Heart left ventricle (tissue), 16 donors: ENCODE data around the gene TFEB. TPM values are rescaled to one million over a fixed set of nuclear protein-coding genes. Genes with fewer than 3 reads are reported as not detected.
A peak's percentile ranks its signal among the peaks of the same experiment; 100 is the strongest.

Experiments used
- ATAC-seq, 4 donors: fragments of 200-7000 bp; cut with Tn5 transposase; one replicate each; pipeline ENCODE4 v1.9.1; 2020 to 2022; ENCODE audit warnings: moderate library complexity in 4 of 4, mild to moderate bottlenecking in 3 of 4, moderate number of reproducible peaks in 1 of 4
- DNase-seq, 5 donors: peaks; one replicate each; pipeline ENCODE4 v3.0.0-alpha.2; 2020
- H3K27ac ChIP-seq, 12 donors: fragments of 200-600 bp; sonication (generic) in 4 of 12; one replicate each; pipeline versions ENCODE4 v1.5.0 to v1.8.0; 2016 to 2022; ENCODE audit warnings: mild to moderate bottlenecking in 2 of 12
- H3K27me3 ChIP-seq, 9 donors: fragments of 200-600 bp; sonication (generic) in 2 of 9; one replicate each; pipeline versions ENCODE4 v1.5.1 to v1.8.0; 2016 to 2022; ENCODE audit warnings: mild to moderate bottlenecking in 3 of 9
- H3K36me3 ChIP-seq, 9 donors: fragments of 200-600 bp; sonication (generic) in 2 of 9; one replicate each; pipeline versions ENCODE4 v1.5.0 to v1.8.0; 2018 to 2022; ENCODE audit warnings: mild to moderate bottlenecking in 2 of 9
- H3K4me1 ChIP-seq, 12 donors: fragments of 200-600 bp; sonication (generic) in 4 of 12; one replicate each; pipeline versions ENCODE4 v1.5.0 to v1.8.0; 2016 to 2022; ENCODE audit warnings: mild to moderate bottlenecking in 3 of 12
- H3K4me3 ChIP-seq, 12 donors: fragments of 200-600 bp; sonication (generic) in 4 of 12; one replicate each; pipeline versions ENCODE4 v1.5.0 to v1.8.0; 2017 to 2022; ENCODE audit warnings: mild to moderate bottlenecking in 9 of 12, moderate library complexity in 4 of 12
- H3K9me3 ChIP-seq, 12 donors: fragments of 200-600 bp; sonication (generic) in 4 of 12; one replicate each; pipeline versions ENCODE4 v1.5.0 to v1.8.0; 2016 to 2022; ENCODE audit warnings: mild to moderate bottlenecking in 1 of 12
- POLR2A ChIP-seq, 2 donors: fragments of 450-650 bp; IDR thresholded peaks; one replicate each; pipeline ENCODE4 v1.6.1; 2017; ENCODE audit warnings: antibody characterized with exemption in 2 of 2, mild to moderate bottlenecking in 2 of 2, moderate library complexity in 2 of 2
- WGBS, 4 donors: extraction: QIAGEN DNeasy Blood & Tissue Kit in 2 of 4; methylation state at CpG; one replicate each; pipeline versions ENCODE4 v1.1.5 to v1.1.7; 2013 to 2018; 5-methylcytosine and 5-hydroxymethylcytosine counted together
- intact Hi-C, 10 donors: fragments of 100-400 bp; cut with DNase I; formaldehyde crosslinking; loops; one replicate each; pipeline versions ENCODE4 v1.11.1 to v1.14.2; 2022
- polyA plus RNA-seq, 2 donors: library from polyadenylated mRNA; stranded (reverse); fragments of 200-250 nt; gene quantifications; one replicate each; pipeline ENCODE4 v1.2.3, GENCODE V29; 2013
- total RNA-seq, 9 donors: library from RNA; depleted of rRNA in 2 of 9; stranded (reverse); fragments of >200 nt in 2 of 9; fragmentation: NEBNext Ultra II Directional in 3 of 9; extraction: Animal tissue kit (Norgen Biotek cat#: 25700) in 3 of 9; gene quantifications; one replicate each; pipeline versions ENCODE4 v1.1.0 to v1.2.4, GENCODE V29; 2016 to 2023
- TF ChIP-seq, protein P1 (sequence below), 12 donors: fragments of 200-600 bp; sonication (generic) in 4 of 12; IDR thresholded peaks; one replicate each; pipeline versions ENCODE4 v1.5.0 to v1.8.0; 2018 to 2022; ENCODE audit warnings: antibody characterized with exemption in 12 of 12, mild to moderate bottlenecking in 5 of 12
- donor health status: ischemic (EF 13 %, LVEDD 7.1; RV severe dilation, severe dysfunction).
- donor health status: healthy with polysubstance abuse.
- donor health status: DM: no; HTN: yes; CAD: no.
- donor health status: DM: no; HTN: no; CAD: no.
- donor health status: ischemic (EF 25% LVEDD 6.9; RV normal size, moderate dysfunction).
- donor health status: ischemic (EF 25% LVEDD 5.7; RV mildly dilated, moderate dysfunction).
- donor health status: healthy.
- donor health status: DM: yes; HTN: yes; CAD: no.
- donor health status: ischemic (EF 35%, LVEDD 5.7; RV mildly dilated, moderate dysfunction).
- donor health status: nonischemic (EF 11% LVEDD 7.7; RV severe dilation, severe dysfunction).
- donor health status: DM: yes; HTN: yes; CAD: no.
- donor health status: PGD.
- donor health status: ischemic (EF 29% LVEDD 5.4; RV normal size, mild dysfunction).
- donor health status: nonischemic (EF 23%, LVEDD 6.1; RV moderate dilation, normal function).

The TFEB gene
- total and polyA plus RNA-seq, 11 donors, result 26.2 to 47.2 (median 40.4) TPM

- H3K4me1 ChIP-seq, result peaks cover 4 to 30% (median 20%) of the 10 kb centered on the region in 12 donors
- no peak overlapping the region for H3K4me3 ChIP-seq
- DNase-seq, result peak in 2 of 5 donors; percentile 15 to 42
- intact Hi-C loops, result no loop called here
- no peak overlapping the region for H3K27ac ChIP-seq
- no peaks in the 10 kb centered on the region for H3K9me3 ChIP-seq
- H3K27me3 ChIP-seq, result peaks cover 12 to 34% (median 28%) of the 10 kb centered on the region in 9 donors
- no peaks in the 10 kb centered on the region for H3K36me3 ChIP-seq
- no peak for TF ChIP-seq POLR2A (IDR thresholded peaks at IDR 0.05)
- TF ChIP-seq, protein P1, sequence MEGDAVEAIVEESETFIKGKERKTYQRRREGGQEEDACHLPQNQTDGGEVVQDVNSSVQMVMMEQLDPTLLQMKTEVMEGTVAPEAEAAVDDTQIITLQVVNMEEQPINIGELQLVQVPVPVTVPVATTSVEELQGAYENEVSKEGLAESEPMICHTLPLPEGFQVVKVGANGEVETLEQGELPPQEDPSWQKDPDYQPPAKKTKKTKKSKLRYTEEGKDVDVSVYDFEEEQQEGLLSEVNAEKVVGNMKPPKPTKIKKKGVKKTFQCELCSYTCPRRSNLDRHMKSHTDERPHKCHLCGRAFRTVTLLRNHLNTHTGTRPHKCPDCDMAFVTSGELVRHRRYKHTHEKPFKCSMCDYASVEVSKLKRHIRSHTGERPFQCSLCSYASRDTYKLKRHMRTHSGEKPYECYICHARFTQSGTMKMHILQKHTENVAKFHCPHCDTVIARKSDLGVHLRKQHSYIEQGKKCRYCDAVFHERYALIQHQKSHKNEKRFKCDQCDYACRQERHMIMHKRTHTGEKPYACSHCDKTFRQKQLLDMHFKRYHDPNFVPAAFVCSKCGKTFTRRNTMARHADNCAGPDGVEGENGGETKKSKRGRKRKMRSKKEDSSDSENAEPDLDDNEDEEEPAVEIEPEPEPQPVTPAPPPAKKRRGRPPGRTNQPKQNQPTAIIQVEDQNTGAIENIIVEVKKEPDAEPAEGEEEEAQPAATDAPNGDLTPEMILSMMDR (IDR thresholded peaks at IDR 0.05), result no peak
- WGBS, 4 donors, result 86 to 93% (median 91%) methylated on average over 4 to 7 of the region's 7 CpGs
- no peak for ATAC-seq
Observed at GRCh38 chr6:41640426-41640825, 95.0 kb downstream of the TFEB start.

- no peaks in the 10 kb centered on the region for H3K9me3 ChIP-seq
- H3K36me3 ChIP-seq, result no peaks in the 10 kb centered on the region
- H3K27me3 ChIP-seq, result peaks cover 12 to 34% (median 28%) of the 10 kb centered on the region in 9 donors
- 72 to 83% (median 78%) methylated on average over 8 of the region's 8 CpGs for WGBS, 4 donors
- peak overlapping the region in 3 of 12 donors; percentile 62 to 64 (median 62) for H3K4me3 ChIP-seq
- peak in 2 of 5 donors; percentile 27 to 47 for DNase-seq
- H3K27ac ChIP-seq, result peak overlapping the region in 1 of 12 donors; percentile 43
- ATAC-seq, result no peak
- TF ChIP-seq, protein P1 (IDR thresholded peaks at IDR 0.05), result no peak
- TF ChIP-seq POLR2A (IDR thresholded peaks at IDR 0.05), result no peak
- peaks cover 4 to 30% (median 20%) of the 10 kb centered on the region in 12 donors for H3K4me1 ChIP-seq
- intact Hi-C loops, result no loop called here
Observed at GRCh38 chr6:41639809-41640371, 95.5 kb downstream of the TFEB start.

- Histone ChIP-seq H3K27me3 (peaks cover 12 to 34% (median 28%) of the 10 kb centered on the region in 9 donors), H3K9me3 (no peaks in the 10 kb centered on the region), H3K4me1 (peaks cover 4 to 30% (median 20%) of the 10 kb centered on the region in 12 donors), H3K4me3 (peak overlapping the region; percentile 1 to 64 (median 50)), H3K36me3 (no peaks in the 10 kb centered on the region), H3K27ac (peak overlapping the region in 4 of 12 donors; percentile 6 to 58 (median 40))
- 19 to 32% (median 25%) methylated on average over 39 to 40 of the region's 40 CpGs for WGBS, 4 donors
- ATAC-seq (peak in 2 of 4 donors; percentile 22 to 28), DNase-seq (peak in 2 of 5 donors; percentile 25 to 56)
- TF ChIP-seq, protein P1 (IDR thresholded peaks at IDR 0.05), result no peak
- TF ChIP-seq POLR2A (IDR thresholded peaks at IDR 0.05), result no peak
- intact Hi-C loops, result no loop called here
Observed at GRCh38 chr6:41638935-41639808, 96.2 kb downstream of the TFEB start.
